ENCODE data around the gene LYZL1.
A peak's percentile ranks its signal among the peaks of the same experiment; 100 is the strongest.
"Not testable (repeated sequence)": the region's sequence is repeated elsewhere in the genome, so short reads cannot be mapped to it uniquely, and the experiment has no call there.

The LYZL1 gene

GRCh38 chr10:29263506-29263905 lies 25.4 kb upstream of the LYZL1 start:
- DNase-seq (ENCODE audit: low read depth, low spot score) = no peak

GRCh38 chr10:29265210-29265768 lies 23.6 kb upstream of the LYZL1 start:
- DNase-seq (ENCODE audit: low read depth, low spot score) = no peak

- peak; percentile 33 for DNase-seq (ENCODE audit: low read depth, low spot score)
These were observed 22.2 kb upstream of the LYZL1 start for GRCh38 chr10:29266641-29267040.

GRCh38 chr10:29268011-29268410 lies 20.9 kb upstream of the LYZL1 start:
- DNase-seq (ENCODE audit: low read depth, low spot score) = no peak

GRCh38 chr10:29269486-29269885 lies 19.4 kb upstream of the LYZL1 start:
- no peak for DNase-seq (ENCODE audit: low read depth, low spot score)

GRCh38 chr10:29270883-29271282 lies 18.0 kb upstream of the LYZL1 start:
- no peak for DNase-seq (ENCODE audit: low read depth, low spot score)

- no peak for DNase-seq (ENCODE audit: low read depth, low spot score)
These were observed 17.0 kb upstream of the LYZL1 start for GRCh38 chr10:29271877-29272276.

- DNase-seq (ENCODE audit: low read depth, low spot score) = no peak
These were observed 15.4 kb upstream of the LYZL1 start for GRCh38 chr10:29273478-29273877.

- DNase-seq (ENCODE audit: low read depth, low spot score) = no peak
These were observed 12.5 kb upstream of the LYZL1 start for GRCh38 chr10:29276251-29276850.

- DNase-seq (ENCODE audit: low read depth, low spot score) = no peak
These were observed 11.6 kb upstream of the LYZL1 start for GRCh38 chr10:29277296-29277695.

- DNase-seq (ENCODE audit: low read depth, low spot score) = no peak
These were observed 8.9 kb upstream of the LYZL1 start for GRCh38 chr10:29279779-29280487.

GRCh38 chr10:29280488-29280840 lies 8.4 kb upstream of the LYZL1 start:
- no peak for DNase-seq (ENCODE audit: low read depth, low spot score)

GRCh38 chr10:29285624-29286051 lies 3.2 kb upstream of the LYZL1 start:
- DNase-seq (ENCODE audit: low read depth, low spot score) = no peak

- no peak for DNase-seq (ENCODE audit: low read depth, low spot score)
These were observed 1.2 kb upstream of the LYZL1 start for GRCh38 chr10:29287635-29288034.

GRCh38 chr10:29291561-29291960 lies 2.7 kb downstream of the LYZL1 start:
- not testable (repeated sequence) for DNase-seq (ENCODE audit: low read depth, low spot score)

- DNase-seq (ENCODE audit: low read depth, low spot score) = not testable (repeated sequence)
These were observed 3.5 kb downstream of the LYZL1 start for GRCh38 chr10:29292406-29292805.

- no peak for DNase-seq (ENCODE audit: low read depth, low spot score)
These were observed 6.9 kb downstream of the LYZL1 start for GRCh38 chr10:29295813-29296212.

- peak; percentile 13 for DNase-seq (ENCODE audit: low read depth, low spot score)
These were observed 8.8 kb downstream of the LYZL1 start for GRCh38 chr10:29297678-29298077.

GRCh38 chr10:29301359-29301910 lies 12.6 kb downstream of the LYZL1 start:
- no peak for DNase-seq (ENCODE audit: low read depth, low spot score)

- no peak for DNase-seq (ENCODE audit: low read depth, low spot score)
These were observed 13.6 kb downstream of the LYZL1 start for GRCh38 chr10:29302499-29302898.

GRCh38 chr10:29304264-29304994 lies 15.6 kb downstream of the LYZL1 start:
- peak; percentile 89 for DNase-seq (ENCODE audit: low read depth, low spot score)

- no peak for DNase-seq (ENCODE audit: low read depth, low spot score)
These were observed 16.1 kb downstream of the LYZL1 start for GRCh38 chr10:29304995-29305335.
